Measurements from ENCODE around the gene ZNF335. TPM values are rescaled to one million over a fixed set of nuclear protein-coding genes. Genes with fewer than 3 reads are reported as not detected.

The ZNF335 gene
- total and polyA plus RNA-seq, 8 donors, result 15.3 to 23.3 (median 16.7) TPM

GRCh38 chr20:45937765-45938164 lies 34.2 kb downstream of the ZNF335 start:
- no peak overlapping the region for H3K27ac ChIP-seq
- no peak overlapping the region for H3K4me3 ChIP-seq
- intact Hi-C loops (cut with DNase I), result no loop called here
- H3K9me3 ChIP-seq, result no peaks in the 10 kb centered on the region
- H3K27me3 ChIP-seq, result no peaks in the 10 kb centered on the region
- peaks cover 5 to 31% of the 10 kb centered on the region in 2 donors for H3K4me1 ChIP-seq
- TF ChIP-seq CTCF (IDR thresholded peaks at IDR 0.05), result no peak
- ATAC-seq (no peak), DNase-seq (no peak)
- peaks cover 0 to 60% of the 10 kb centered on the region in 2 donors for H3K36me3 ChIP-seq

- ATAC-seq (peak; percentile 16), DNase-seq (no peak)
- H3K4me3 ChIP-seq, result peak overlapping the region; percentile 35 to 95
- peaks cover 5 to 32% of the 10 kb centered on the region in 2 donors for H3K4me1 ChIP-seq
- no peak for TF ChIP-seq CTCF (IDR thresholded peaks at IDR 0.05)
- H3K36me3 ChIP-seq, result peaks cover 0 to 38% of the 10 kb centered on the region in 2 donors
- peak overlapping the region; percentile 87 to 100 for H3K27ac ChIP-seq
- H3K27me3 ChIP-seq, result no peaks in the 10 kb centered on the region
- H3K9me3 ChIP-seq, result no peaks in the 10 kb centered on the region
- intact Hi-C loops (cut with DNase I), result no loop called here
Observed at GRCh38 chr20:45935416-45936046, 36.5 kb downstream of the ZNF335 start.

GRCh38 chr20:45934586-45935415 lies 37.2 kb downstream of the ZNF335 start, which contains the start of gene PCIF1:
Gene PCIF1 (plus strand): TSS chr20:45934683. CDS start chr20:45939000, 4,317 bp downstream.
- DNase-seq (peak; percentile 98 to 99 (median 98)), ATAC-seq (peak; percentile 93)
- intact Hi-C loops (cut with DNase I), result no loop called here
- H3K4me1 ChIP-seq, result peaks cover 5 to 32% of the 10 kb centered on the region in 2 donors
- H3K27ac ChIP-seq, result peak within 1 kb of the TSS; percentile 100
- no peaks in the 10 kb centered on the region for H3K27me3 ChIP-seq
- peaks cover 0 to 31% of the 10 kb centered on the region in 2 donors for H3K36me3 ChIP-seq
- H3K4me3 ChIP-seq, result peak within 1 kb of the TSS; percentile 95 to 99
- no peak for TF ChIP-seq CTCF (IDR thresholded peaks at IDR 0.05)
- no peaks in the 10 kb centered on the region for H3K9me3 ChIP-seq

- DNase-seq, result peak in 3 of 4 donors; percentile 73 to 90 (median 76)
- peak; percentile 27 for ATAC-seq
- intact Hi-C loops (cut with DNase I), result no loop called here
- peaks cover 5 to 32% of the 10 kb centered on the region in 2 donors for H3K4me1 ChIP-seq
- H3K4me3 ChIP-seq, result peak overlapping the region; percentile 95 to 99
- peak overlapping the region; percentile 100 for H3K27ac ChIP-seq
- H3K27me3 ChIP-seq, result no peaks in the 10 kb centered on the region
- no peak for TF ChIP-seq CTCF (IDR thresholded peaks at IDR 0.05)
- H3K9me3 ChIP-seq, result no peaks in the 10 kb centered on the region
- peaks cover 0 to 24% of the 10 kb centered on the region in 2 donors for H3K36me3 ChIP-seq
Observed at GRCh38 chr20:45934046-45934585, 37.9 kb downstream of the ZNF335 start.
